ENCODE data around the gene TUFT1.
"Not testable (repeated sequence)": the region's sequence is repeated elsewhere in the genome, so short reads cannot be mapped to it uniquely, and the experiment has no call there.

Gene TUFT1

DNA sequence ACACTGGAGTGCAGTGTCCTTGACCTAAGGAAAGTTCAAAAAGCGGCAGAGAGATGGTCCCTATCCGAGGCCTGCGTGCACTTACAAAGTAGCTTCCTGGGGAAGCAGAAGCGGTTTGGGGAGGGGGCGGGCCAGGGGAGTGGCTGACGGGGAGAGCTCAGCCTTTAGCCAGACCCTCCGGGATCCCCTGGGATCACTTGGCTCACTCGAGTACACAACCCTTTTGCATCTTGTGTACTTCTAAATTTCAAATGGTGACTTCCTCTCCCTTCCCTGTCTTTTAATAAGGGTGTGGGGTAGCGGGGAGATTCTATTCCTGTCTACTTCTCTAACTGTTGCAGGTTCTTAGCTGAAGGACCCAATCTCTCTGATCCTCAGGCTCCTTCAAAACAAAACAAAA lies 53.6 kb downstream of the TUFT1 start:
- no peak for TF ChIP-seq CTCF (IDR thresholded peaks at IDR 0.05; ENCODE audit: control insufficient read depth, insufficient read depth, low read depth, low read length, missing control alignments)
- DNase-seq (ENCODE audit: low read depth) = no peak
- H3K4me3 ChIP-seq (ENCODE audit: control insufficient read depth, low read depth, low read length) = no peak overlapping the region

DNA sequence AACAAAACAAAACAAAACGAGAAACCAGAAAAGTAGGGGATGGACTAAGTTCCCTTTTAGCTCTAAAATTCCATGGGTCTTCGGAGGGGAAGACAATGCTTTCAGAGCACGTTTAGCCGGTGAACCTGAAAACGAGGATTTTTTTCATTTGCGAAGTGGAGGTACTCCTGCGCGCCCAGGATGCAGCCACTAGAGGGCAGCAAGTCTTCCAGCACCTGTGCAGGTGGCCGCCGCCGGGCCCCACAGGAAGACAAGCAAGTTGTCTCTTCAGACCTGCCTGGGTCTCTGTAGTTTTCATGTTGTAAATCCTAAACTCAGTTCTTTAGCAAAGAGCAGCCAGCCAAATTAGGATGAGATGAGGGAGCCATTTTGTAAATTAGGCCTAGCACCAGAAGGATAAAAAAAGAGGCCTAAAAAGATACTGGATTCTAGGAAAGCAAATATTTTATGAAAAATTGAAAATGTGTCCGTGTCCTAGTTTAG lies 54.1 kb downstream of the TUFT1 start:
- TF ChIP-seq CTCF (IDR thresholded peaks at IDR 0.05; ENCODE audit: control insufficient read depth, insufficient read depth, low read depth, low read length, missing control alignments) = peak; percentile 93
- no peak for DNase-seq (ENCODE audit: low read depth)
- no peak overlapping the region for H3K4me3 ChIP-seq (ENCODE audit: control insufficient read depth, low read depth, low read length)

DNA sequence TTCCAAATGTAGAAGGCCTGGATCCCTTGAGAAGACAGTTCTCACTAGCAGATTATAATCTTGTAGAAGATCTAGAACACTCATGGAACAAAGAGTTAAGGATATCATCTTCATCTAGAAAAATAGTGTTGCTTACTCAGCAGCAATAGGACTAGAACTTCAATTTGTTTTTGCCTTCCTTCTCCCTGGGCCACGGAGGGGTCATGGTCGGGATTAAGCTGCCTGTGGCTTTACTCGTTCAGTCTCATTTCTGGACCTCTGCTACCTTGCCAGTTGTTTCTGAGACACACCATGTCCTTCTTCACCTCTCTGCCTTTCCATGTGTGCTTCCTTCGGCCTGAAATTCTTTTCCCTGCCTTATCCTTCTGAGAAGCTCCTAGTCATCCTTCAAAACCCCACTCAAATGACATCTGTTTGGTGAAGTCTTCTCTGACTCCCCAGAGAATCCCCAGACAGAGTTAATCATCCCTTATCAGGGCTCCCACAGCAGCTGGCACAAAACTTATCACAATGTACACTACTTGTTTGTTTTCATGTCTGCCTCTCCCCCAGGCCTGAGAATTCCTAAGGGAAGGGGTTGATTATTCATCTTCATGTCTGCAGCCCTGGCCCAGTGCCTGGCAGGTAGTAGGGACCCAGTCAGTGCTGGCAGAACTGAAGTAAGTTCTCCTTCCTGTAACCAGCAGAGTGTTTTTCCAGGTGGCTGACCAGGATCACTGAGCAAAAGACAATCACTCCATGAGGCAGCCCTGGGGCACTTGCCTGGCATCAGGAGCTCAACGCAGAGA lies 56.3 kb downstream of the TUFT1 start:
- DNase-seq (ENCODE audit: low read depth) = no peak
- H3K4me3 ChIP-seq (ENCODE audit: control insufficient read depth, low read depth, low read length) = no peak overlapping the region
- no peak for TF ChIP-seq CTCF (IDR thresholded peaks at IDR 0.05; ENCODE audit: control insufficient read depth, insufficient read depth, low read depth, low read length, missing control alignments)

DNA sequence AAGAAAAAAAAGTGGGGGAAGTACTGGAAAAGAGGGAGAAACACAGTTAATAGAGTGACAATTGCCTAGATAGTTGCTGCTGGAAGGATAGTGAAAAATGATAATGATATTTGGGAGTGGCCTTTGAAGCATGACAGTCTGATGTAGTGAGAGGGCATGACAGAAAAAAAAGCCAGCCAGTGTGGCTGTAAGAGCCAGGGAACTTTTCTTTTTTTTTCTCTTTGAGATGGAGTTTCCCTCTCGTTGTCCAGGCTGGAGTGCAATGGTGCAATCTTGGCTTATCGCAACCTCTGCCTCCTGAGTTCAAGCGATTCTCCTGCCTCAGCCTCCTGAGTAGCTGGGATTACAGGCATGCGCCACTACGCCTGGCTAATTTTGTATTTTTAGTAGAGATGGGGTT lies 62.4 kb downstream of the TUFT1 start:
- not testable (repeated sequence) for H3K4me3 ChIP-seq (ENCODE audit: control insufficient read depth, low read depth, low read length); DNase-seq (ENCODE audit: low read depth)

DNA sequence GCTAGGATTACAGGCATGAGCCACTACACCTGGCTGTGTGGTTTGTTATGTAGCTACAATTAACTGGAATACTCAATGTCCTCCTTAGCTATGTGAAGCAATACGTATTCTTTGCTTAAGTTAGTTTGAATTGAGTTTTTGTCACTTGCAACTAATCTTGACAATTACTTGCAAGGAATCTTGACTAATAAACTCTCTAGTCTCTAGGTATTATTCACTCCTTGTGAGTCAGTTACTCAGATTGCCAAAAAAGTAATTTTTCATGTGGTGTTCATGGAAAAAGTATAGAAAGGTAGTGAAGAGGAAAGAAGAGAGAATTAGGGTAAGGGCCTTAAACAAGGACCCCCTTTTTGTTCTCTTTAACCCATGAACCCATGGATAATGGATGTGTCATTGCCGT lies 64.2 kb downstream of the TUFT1 start:
- no peak for DNase-seq (ENCODE audit: low read depth)
- H3K4me3 ChIP-seq (ENCODE audit: control insufficient read depth, low read depth, low read length) = no peak overlapping the region
- TF ChIP-seq CTCF (IDR thresholded peaks at IDR 0.05; ENCODE audit: control insufficient read depth, insufficient read depth, low read depth, low read length, missing control alignments) = no peak

DNA sequence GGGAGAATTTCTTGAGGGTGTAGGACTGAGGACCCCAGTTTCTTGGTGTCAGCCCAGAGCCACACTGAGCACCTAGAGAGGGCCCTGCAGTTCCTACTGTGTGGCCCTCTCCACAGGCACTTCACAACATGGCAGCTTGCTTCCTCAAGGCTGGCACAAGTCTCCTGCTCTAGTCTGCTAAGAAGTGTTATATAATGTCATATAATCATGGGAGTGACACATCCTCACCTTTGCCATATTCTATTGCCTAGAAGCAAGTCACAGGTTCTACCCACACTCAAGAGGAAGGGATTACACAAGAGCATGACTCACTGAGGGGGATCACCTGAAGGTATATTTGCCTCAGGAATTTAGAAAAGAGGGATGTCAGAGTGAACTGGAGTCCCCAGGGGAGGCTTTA lies 66.3 kb downstream of the TUFT1 start:
- no peak for TF ChIP-seq CTCF (IDR thresholded peaks at IDR 0.05; ENCODE audit: control insufficient read depth, insufficient read depth, low read depth, low read length, missing control alignments)
- H3K4me3 ChIP-seq (ENCODE audit: control insufficient read depth, low read depth, low read length) = no peak overlapping the region
- DNase-seq (ENCODE audit: low read depth) = no peak

- DNase-seq (ENCODE audit: low read depth) = no peak
- TF ChIP-seq CTCF (IDR thresholded peaks at IDR 0.05; ENCODE audit: control insufficient read depth, insufficient read depth, low read depth, low read length, missing control alignments) = no peak
These were observed 66.7 kb downstream of the TUFT1 start for GRCh38 chr1:151606857-151607256.

More at GRCh38 chr1:151606857-151607256, 66.7 kb downstream of the TUFT1 start:
- H3K4me3 ChIP-seq (ENCODE audit: control insufficient read depth, low read depth, low read length) = no peak overlapping the region
